Gastroesophageal sphincter (tissue), 4 donors: Measurements from ENCODE around the gene POTEH. TPM values are rescaled to one million over a fixed set of nuclear protein-coding genes. Genes with fewer than 3 reads are reported as not detected.
A peak's percentile ranks its signal among the peaks of the same experiment; 100 is the strongest.
"Not testable (repeated sequence)": the region's sequence is repeated elsewhere in the genome, so short reads cannot be mapped to it uniquely, and the experiment has no call there.

Experiments
- ATAC-seq: fragments of 150-250 bp; one replicate; pipeline ENCODE4 v1.9.1; 2016; ENCODE audit warnings: mild to moderate bottlenecking, moderate library complexity
- H3K27ac ChIP-seq, 4 donors: fragments of 200-600 bp; sonication (generic) in 3 of 4; 1 replicate in 3 of 4; 2 replicates in 1 of 4; pipeline ENCODE4 v1.5.1; 2016 to 2019
- H3K27me3 ChIP-seq: fragments of 200-600 bp; sonication (generic); one replicate; pipeline ENCODE4 v1.5.1; 2019
- H3K36me3 ChIP-seq, 2 donors: fragments of 200-600 bp; sonication (generic); one replicate each; pipeline ENCODE4 v1.5.1; 2019; ENCODE audit warnings: control low read depth in 1 of 2
- H3K4me1 ChIP-seq, 3 donors: fragments of 200-600 bp; sonication (generic); 1 replicate in 2 of 3; 2 replicates in 1 of 3; pipeline ENCODE4 v1.5.1; 2016 to 2019; ENCODE audit warnings: control low read depth in 2 of 3
- H3K4me3 ChIP-seq, 2 donors: fragments of 200-600 bp; sonication (generic); one replicate each; pipeline ENCODE4 v1.5.1; 2019; ENCODE audit warnings: mild to moderate bottlenecking in 1 of 2, moderate library complexity in 1 of 2
- H3K9me3 ChIP-seq, 3 donors: fragments of 200-600 bp; sonication (generic); one replicate each; pipeline ENCODE4 v1.5.1; 2017 to 2019; ENCODE audit warnings: control low read depth in 2 of 3
- WGBS, 2 donors: methylation state at CpG; one replicate each; pipeline ENCODE4 v1.1.5; 2018; ENCODE audit warnings: low coverage in 1 of 2; 5-methylcytosine and 5-hydroxymethylcytosine counted together
- small RNA-seq, 4 donors: library from RNA; depleted of rRNA; stranded (forward); fragments of <200 nt; gene quantifications; one replicate each; pipeline ENCODE3, GENCODE V24; 2016
- total RNA-seq, 4 donors: library from RNA; depleted of rRNA; stranded (reverse); fragments of >200 nt; gene quantifications; one replicate each; pipeline ENCODE4 v1.1.0, GENCODE V29; 2016

POTEH gene
- total RNA-seq, 4 donors from 2014 or later, result not detected

DNA sequence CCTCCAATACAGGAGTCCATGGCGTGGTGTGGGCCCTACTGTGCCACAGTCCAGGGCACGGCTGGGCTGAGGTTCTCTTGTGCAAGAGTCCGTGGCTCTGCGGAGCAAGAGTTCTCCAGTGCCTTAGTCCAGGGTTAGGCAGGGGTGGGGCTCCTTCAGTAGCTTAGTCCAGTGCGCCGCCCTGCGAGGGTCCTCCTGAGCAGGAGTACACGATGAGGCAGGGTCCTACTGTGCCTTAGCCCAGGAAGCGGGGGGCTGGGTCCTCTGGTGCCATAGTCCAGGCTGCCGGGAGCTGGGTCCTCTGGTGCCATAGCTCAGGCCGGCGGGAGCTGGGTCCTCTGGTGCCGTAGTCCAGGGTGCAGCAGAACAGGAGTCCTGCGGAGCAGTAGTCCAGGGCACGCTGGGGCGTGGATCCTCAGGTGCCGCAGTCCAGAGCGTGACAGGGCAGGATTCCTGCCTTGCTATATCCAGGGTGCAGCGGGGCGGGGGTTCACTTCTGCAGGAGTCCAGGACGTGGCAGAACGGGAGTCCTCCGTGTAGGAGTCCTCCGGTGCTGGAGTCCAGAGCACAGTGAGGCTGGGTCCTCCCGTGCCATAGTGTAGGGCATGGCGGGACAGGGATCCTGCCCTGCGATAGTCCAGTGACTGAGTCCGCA is 69.7 kb downstream of the POTEH start:
- H3K36me3 ChIP-seq, result not testable (repeated sequence)
- WGBS, 2 donors, result no CpG with 5 or more reads among the region's 28 CpGs

DNA sequence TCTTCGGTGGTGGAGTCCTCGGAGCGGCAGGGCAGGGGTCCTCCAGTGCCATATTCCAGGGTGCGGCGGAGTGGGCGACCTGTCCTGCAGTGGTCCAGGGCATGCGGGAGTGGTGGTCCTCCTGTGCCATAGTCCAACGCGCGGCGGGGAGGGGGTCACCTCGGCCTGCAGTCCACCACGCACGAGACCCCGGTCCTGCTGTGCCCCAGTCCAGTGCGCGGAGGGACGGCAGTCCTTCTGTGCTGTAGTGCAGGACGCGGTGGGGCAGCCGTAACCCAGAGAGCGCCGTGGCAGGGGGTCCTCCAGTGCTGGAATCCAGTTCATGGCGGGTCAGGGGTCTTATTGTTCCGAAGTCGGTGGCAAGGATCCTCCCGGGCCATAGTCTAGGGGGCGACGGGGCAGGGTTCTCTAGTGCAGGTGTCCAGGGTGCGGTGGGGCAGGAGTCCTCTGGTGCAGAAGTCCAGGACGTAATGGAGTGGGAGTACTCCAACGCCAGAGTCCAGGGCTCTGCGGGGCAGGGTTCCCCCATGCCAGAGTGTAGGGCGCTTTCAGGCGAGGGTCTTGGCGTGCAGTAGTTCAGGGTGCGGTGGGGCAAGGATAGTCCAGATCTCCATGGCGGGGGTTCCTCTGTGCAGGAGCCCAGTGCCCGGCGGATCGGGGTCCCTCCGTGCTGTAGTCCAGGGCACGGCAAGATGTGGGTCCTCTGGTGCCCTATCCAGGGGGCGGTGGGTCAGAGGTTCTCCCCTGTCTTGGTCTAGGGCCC is 70.7 kb downstream of the POTEH start:
- not testable (repeated sequence) for H3K36me3 ChIP-seq, H3K27ac ChIP-seq, H3K27me3 ChIP-seq, H3K4me1 ChIP-seq, H3K4me3 ChIP-seq, H3K9me3 ChIP-seq
- peak; percentile 13 for ATAC-seq
- WGBS, 2 donors, result 93% methylated on average over 6 of the region's 44 CpGs; no CpG with 5 or more reads in 1 of the 2 donors

More for the DNA sequence above, 69.7 kb downstream of the POTEH start:
- not testable (repeated sequence) for H3K9me3 ChIP-seq, ATAC-seq, H3K27me3 ChIP-seq, H3K4me1 ChIP-seq, H3K27ac ChIP-seq, H3K4me3 ChIP-seq

GRCh38 chr22:15761151-15761777 is 71.4 kb downstream of the POTEH start:
- not testable (repeated sequence) for H3K27ac ChIP-seq, H3K27me3 ChIP-seq, H3K4me3 ChIP-seq, H3K36me3 ChIP-seq, H3K4me1 ChIP-seq, H3K9me3 ChIP-seq
- WGBS, 2 donors, result 81% methylated on average over 15 of the region's 30 CpGs; no CpG with 5 or more reads in 1 of the 2 donors
- peak; percentile 43 for ATAC-seq

GRCh38 chr22:15763559-15763958 is 73.7 kb downstream of the POTEH start:
- H3K27me3 ChIP-seq, H3K9me3 ChIP-seq, H3K27ac ChIP-seq, H3K36me3 ChIP-seq, ATAC-seq, H3K4me3 ChIP-seq, H3K4me1 ChIP-seq: not testable (repeated sequence)
- no CpG with 5 or more reads among the region's 1 CpG for WGBS, 2 donors

Small RNA genes within 50 kb of the gene (small RNA-seq; reads per million reads assigned to genes)
- gene RNU6-816P, result 0 reads per million in 4 donors

Other genes with a start within 250 kb of the POTEH start
- gene OR11H1, start 161.8 kb upstream of the POTEH start, total RNA-seq, result not detected